NCI-H146 (cell line): ENCODE measurements around the gene C2orf78.
"Not testable (repeated sequence)": the region's sequence is repeated elsewhere in the genome, so short reads cannot be mapped to it uniquely, and the experiment has no call there.

ENCODE experiments used
- DNase-seq: peaks from one replicate; lab custom pipeline; 2025; lab: John Stamatoyannopoulos, UW

The C2orf78 gene

GRCh38 chr2:73783883-73784282, at the start of gene C2orf78:
TSS of gene C2orf78 (plus strand) at chr2:73784183. CDS start at chr2:73784310, 127 bp downstream.
- DNase-seq, result not testable (repeated sequence)

DNA sequence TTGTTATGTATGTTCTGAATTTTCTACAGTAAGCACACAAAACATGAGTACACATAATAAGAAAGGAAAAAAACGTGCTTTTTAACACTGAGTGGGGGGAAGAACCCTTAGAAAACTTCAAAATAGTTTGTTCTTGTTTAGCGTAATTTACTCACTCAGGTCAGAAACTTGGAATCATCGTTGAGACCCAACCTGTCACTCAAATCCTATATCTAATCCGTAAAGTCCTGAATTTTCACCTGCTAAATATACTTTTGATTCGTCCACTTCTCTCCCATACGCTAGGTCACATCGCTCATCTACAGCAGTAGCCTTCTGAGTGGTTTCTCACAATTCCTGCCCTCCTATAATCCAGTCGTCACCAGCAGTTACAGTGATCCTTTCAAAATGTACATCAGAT, 47.6 kb upstream of the C2orf78 start:
- DNase-seq, result no peak

DNA sequence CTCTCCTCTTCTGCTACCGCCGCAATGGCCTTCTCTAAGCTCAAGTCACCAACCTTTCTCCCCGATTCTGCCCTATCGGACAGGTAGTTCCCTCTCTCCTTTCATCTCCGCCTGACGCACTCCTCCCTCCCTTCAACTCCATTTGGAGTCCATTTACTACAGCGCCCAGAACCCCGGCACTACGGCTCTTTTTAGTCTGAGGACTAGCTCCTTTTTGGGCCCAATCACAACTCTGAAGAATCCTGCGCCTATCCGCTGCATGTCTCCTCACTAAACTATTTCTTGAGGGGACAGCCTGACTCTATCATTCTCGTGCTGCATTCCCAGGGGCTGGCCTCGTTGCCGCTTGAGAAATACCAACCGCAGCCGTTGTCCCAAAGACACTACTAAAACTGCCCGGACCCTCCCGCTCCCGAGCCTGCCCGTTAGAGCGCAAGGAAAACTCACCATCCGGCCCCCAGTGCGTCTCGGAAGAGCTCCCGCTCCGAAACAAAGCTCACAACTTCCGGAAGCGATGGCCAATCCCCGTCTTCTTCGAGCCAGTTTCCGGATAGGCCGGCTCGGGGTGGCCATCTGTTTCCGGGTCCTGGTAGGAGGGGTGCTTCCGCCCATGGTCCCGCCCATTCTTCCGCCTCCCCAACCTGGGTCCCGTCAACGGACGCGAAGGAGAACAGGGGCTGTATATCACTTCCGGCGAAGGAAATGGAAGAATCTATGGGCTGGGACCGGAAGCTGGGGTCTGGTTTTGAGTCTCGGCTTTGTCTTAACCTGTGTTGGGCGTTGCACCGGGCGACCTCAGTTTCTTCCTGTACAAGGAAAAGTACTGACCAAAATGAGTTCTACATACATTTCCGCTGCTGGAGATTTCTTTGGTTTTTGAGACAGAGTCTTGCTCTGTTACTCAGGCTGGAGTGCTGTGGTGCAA, 46.9 kb upstream of the C2orf78 start, which contains the start of gene TPRKB:
TSS of gene TPRKB (minus strand) at position 491 of the 925 bp plus-strand sequence. CDS start 2,776 bp downstream, outside the sequence.
- peak; percentile 97 for DNase-seq

GRCh38 chr2:73739101-73739500, 44.9 kb upstream of the C2orf78 start:
- DNase-seq, result no peak

DNA sequence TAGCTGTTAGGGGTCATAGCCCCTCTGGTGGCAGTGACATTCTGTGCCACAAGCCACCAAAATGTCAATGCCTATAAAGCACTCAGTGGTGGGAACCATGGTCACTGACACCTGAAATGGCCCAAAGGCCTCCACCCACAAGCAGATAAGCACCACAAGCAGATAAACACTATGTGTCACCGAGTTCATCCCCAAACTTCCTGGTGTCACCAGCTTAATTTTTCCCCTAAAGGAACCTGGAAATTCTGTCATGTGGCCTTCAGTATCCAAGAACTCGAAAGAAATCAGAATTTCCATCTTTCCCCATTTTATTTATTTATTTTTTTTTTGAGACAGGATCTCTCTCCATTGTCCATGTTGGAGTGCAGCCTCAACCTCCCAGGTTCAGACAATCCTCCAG, 43.2 kb upstream of the C2orf78 start:
- no peak for DNase-seq

DNA sequence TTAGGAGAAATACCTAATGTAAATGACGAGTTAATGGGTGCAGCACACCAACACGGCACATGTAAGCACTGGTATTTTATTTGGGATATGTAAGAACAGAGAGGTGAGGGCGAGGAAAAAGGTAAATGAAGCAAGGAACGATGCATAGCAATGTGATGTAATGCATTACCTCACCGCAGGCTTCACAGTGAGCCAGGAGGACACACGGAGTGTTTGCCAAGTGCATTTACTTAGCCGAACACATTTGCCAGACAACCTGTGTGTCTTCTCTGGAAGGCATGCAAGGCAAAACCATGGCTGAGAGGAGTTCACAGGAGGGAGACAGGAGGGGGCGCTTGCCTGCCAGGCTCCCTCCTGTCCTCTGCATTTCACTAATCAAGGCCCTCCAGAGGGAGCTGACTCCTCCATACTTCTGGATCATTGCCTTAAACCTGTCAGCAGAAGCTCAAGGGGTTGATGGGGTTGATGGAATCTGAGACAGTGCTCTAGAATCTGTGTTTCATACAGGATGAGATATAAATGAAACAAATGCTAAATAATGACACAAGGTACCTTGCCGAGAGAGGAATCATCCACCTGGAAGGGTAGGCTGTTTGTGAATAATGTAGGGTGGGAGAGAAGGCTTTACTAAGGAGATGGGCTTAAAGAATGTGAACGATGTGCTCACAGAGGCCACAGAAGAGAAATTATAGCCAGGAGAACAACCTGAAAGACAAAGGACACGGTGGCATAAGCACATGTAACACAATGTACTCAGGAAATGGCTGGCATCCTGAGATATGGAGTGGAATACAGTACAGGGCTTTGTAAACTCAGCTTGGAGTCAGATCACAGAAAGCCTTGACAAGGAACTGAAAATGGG, 37.7 kb upstream of the C2orf78 start:
- no peak for DNase-seq

DNA sequence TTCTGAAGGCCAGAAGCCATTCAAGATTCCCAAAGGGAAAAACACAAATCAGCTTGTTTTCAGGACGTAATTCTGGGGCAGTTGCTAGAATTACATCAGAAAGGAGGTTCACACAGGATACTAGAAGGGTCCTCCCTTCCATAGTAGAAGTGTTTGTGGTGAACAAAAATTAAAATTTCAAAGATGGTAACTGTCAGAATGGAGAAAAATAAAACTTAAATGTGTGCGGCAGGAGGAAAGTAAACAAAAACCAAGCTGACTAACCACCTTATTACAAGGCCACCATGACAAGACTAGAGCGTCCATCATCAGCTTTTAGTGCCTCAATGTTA, 37.1 kb upstream of the C2orf78 start:
- no peak for DNase-seq

DNA sequence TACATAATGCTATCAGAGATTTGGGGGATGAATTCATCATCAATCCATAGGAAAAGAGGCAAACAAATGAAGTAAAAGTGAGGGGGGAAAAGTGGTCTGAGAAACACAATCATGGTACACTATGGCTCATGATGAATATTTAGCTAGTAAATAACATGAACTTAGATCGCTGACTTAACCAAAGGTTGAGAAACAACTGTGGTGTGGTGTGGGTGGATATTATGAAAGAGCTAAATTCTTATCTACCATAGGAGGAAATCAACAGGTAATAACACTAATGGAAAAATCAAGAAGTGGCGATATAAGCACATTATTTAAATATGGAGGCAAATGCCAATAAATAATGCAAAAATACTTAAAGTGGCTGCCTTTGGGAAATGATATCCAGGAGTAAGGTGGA, 34.7 kb upstream of the C2orf78 start:
- DNase-seq, result no peak

GRCh38 chr2:73754332-73754731, 29.7 kb upstream of the C2orf78 start:
- not testable (repeated sequence) for DNase-seq

DNA sequence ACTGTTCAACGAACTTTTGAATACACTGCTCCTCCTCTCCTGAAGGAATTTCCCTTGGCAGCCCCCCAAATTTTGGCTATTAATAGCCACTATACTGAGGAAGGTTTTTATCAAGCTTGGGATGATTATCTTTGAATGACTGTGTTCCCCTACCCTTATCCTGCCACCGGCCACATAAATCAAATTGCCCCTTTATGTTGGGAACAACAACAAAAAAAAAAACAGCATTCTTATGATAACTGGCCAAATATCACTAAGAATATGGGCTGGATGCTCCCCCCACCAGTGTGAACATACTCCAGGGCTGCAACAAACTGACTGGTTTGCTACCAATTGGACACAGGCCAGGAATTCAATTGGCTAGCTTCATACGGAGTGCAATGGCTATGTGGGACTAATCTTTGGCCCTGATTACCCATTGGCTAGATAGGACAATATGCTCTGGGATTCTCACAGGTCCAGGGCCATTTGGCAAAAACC, 24.7 kb upstream of the C2orf78 start:
- no peak for DNase-seq

- no peak for DNase-seq
These were observed 24.1 kb upstream of the C2orf78 start for GRCh38 chr2:73759904-73760303.

DNA sequence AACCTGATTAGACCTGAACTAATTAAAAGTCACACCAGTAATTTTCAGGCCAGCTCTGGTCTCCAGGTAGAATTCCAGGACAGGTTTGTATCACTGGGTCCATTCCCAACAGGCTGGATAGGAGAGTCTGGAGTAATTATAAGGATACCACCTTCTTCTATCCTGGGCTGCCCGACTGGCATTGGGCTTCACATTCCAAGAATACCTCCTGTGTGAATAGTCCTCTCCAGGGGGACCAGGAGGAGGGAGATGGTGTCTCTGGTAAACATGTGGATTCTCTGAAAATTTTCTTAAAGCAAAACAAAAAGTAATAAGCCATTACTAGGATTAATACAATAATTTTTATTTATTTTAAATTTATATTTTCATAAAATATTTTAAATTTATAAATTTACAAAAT, 21.4 kb upstream of the C2orf78 start:
- no peak for DNase-seq

DNA sequence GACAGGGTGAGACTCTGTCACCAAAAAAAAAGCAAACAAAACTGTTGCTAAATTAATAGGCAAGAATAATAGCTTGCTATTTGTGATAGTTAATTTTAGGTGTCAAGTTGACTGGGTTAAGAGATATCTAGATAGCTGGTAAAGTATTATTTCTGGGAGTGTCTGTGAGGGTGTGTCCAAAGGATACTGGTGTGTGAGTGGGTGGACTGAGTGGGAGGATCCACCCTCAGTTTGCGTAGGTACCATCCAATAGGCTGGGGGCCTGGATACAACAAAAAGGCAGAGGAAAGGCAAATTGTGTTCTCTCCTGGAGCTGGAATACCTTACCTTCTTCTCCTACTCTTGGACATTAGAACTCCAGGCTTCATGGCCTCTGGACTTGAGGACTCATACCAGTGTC, 19.0 kb upstream of the C2orf78 start:
- no peak for DNase-seq

GRCh38 chr2:73766349-73766748, 17.6 kb upstream of the C2orf78 start:
- DNase-seq, result no peak

DNA sequence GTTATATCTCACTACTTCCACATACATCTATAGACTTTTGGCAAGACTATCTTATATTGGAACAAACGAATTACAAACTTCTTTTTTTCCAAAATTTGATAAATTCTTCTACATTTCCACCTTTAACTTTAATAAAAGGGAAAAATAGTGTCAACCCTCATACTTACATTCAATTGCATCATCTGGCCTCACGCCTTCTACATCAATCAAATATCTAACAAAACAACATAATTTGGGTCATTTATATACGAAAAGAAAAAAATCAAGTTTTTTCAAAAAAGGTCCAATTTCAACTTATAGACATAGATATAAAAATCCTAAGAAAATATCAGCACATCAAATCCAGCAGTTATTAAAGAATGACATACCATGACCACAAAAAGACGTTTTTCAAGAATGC, 17.0 kb upstream of the C2orf78 start:
- no peak for DNase-seq

DNA sequence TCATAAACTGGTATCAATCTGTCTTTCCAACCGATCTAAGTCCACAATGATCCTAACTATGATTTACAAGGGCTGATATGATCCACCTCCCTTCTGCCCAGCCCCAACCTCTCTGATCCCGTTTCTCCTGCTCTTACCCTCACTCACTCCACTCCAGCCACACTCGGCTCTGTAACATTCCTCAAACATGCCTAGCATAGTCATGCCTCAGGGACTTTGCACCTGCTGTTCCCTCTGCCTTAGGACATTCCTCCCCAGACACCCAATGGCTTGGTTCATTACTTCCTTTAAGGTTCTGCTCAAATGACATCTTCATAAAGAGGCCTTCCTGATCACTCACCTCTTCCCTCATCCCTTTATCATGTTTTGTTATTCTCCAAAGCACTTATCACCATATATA, 13.3 kb upstream of the C2orf78 start:
- DNase-seq, result no peak

- no peak for DNase-seq
These were observed 11.2 kb upstream of the C2orf78 start for GRCh38 chr2:73772819-73773218.

GRCh38 chr2:73776381-73776780, 7.6 kb upstream of the C2orf78 start:
- no peak for DNase-seq

DNA sequence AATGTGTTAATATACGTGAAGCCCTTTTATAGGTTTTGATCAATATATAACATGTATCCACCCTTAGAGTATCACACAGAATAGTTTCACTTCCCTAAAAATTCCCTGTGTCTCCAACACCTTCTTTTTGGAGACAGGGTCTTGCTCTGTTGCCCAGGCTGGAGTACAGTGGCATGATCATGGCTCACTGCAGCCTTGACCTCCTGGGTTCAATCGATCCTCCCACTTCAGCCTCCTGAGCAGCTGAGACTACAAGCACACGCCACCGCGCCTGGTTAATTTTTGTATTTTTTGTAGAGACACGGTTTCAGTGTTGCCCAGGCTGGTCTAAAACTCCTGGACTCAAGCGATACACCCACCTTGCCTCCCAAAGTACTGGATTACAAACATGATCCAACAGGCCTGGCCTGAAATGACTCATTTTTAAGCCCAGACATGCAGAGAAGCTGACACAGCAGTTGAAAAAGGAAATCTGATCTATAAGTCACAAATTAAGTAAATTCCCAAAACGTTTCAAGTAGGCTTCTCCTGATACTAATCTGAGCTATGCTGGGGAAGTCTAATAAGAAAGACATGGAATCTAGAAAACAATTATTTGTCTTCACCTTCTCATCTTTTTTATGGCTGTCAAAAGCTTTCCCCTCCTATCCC, 7.0 kb upstream of the C2orf78 start:
- no peak for DNase-seq

- not testable (repeated sequence) for DNase-seq
These were observed 5.0 kb upstream of the C2orf78 start for GRCh38 chr2:73778867-73779466.

GRCh38 chr2:73779467-73780236, 4.3 kb upstream of the C2orf78 start, which contains the start of gene DUSP11:
TSS of gene DUSP11 (minus strand) at chr2:73780103. CDS start at chr2:73779974, 129 bp downstream.
- peak; percentile 92 for DNase-seq
